ENCODE results near the gene HLA-DQA2.
"Not testable (repeated sequence)": the region's sequence is repeated elsewhere in the genome, so short reads cannot be mapped to it uniquely, and the experiment has no call there.

HLA-DQA2 gene

DNA sequence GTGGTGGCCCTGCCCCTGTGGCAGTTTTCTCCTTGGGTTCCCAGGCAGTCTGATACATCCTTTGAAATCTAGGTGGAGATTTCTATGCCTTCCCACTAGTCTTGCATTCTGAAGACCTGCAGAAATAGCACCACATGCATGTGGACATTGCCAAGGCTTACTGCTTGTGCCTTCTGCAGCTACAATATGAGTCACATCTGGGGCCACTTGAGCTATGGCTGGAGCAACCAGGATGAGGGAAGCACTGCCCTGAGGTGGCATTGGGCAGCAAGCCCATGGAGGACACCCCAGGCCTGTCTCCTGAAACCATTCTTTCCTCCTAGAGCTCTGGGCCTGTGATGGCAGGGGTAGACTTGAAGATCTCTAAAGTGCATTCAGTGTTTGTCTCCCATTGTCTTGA, 37.8 kb downstream of the HLA-DQA2 start:
- DNase-seq (ENCODE audit: low read depth) = no peak

DNA sequence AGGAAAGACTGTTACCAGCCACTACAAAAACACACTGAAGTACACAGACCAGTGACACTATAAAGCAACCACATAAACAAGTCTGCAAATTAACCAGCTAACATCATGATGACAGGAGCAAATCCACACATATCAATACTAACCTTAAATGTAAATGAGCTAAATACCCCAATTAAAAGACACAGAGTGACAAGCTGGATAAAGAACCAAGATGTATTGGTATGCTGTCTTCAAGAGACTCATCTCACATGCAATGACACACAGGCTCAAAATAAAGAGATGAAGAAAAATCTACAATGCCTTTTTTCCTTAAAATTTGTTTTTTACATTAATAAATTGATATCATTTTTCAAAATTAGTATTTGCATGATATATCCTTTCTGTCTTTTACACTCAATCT, 41.7 kb downstream of the HLA-DQA2 start:
- DNase-seq (ENCODE audit: low read depth) = not testable (repeated sequence)

DNA sequence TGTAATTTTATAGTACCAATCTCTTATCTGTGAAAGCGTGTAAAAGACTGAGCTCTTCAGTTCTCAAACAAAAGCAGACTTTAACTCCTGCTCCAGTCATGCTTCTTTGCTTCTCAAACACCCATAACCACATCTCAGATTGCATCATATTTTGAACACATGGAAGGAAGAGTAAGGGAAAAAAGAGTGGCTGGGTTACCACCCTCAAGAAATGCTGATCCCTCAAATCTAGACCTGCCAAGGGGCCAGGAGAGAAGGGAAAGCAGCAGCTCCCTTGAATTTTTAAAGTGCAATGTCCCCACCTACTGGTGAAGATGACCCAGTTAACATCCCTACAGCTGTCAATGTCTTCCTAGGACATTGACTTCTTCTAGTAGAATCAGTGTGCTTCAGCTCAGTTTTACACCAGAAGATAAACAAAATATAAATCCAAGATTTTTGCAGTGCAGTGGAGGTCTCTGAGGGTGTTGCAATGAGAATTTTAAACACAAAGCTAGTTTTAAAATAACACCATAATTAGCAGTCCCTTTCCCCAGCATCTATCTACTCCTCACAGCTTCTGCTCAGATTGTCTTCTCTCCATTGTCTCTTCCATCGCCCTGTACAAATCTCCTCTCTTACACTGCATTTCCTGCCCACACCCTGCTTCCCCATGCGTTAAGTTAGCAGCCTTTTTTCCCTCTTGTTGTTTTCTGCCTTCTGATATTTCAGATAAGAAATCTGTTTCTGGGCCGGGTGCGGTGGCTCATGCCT, 44.8 kb downstream of the HLA-DQA2 start:
- no peak for DNase-seq (ENCODE audit: low read depth)

GRCh38 chr6:32790306-32790705, 49.1 kb downstream of the HLA-DQA2 start:
- no peak for DNase-seq (ENCODE audit: low read depth)

- DNase-seq (ENCODE audit: low read depth) = no peak
Measured at GRCh38 chr6:32792901-32793435, 51.8 kb downstream of the HLA-DQA2 start.

DNA sequence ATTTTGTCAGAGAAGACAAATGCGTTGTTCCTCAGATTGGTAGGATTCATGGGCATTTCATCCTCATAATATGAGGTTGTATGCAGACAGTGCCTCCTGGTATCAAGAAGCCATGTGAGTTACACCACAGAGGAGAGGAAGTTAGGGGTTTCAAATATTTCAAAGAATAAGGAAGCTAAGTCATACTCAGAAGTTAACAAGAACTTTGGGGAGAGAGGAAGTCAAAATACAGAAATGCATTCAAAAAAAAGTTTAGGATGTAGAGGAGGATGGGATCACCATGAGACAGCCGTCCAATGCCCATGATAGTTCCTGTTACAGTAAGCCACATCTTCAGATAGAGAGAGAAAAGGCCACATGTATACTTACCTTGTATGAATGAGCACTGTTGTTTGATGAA, 53.3 kb downstream of the HLA-DQA2 start:
- DNase-seq (ENCODE audit: low read depth) = no peak
